ENCODE data around the gene RCAN3.

The RCAN3 gene

GRCh38 chr1:24560361-24560760, 57.7 kb downstream of the RCAN3 start:
- ATAC-seq (ENCODE audit: low read depth) (no peak), DNase-seq (ENCODE audit: low spot score) (no peak)
- Histone ChIP-seq H3K27me3 (ENCODE audit: insufficient read depth, poor library complexity, severe bottlenecking) (no peaks in the 10 kb centered on the region), H3K9me3 (ENCODE audit: severe bottlenecking) (no peaks in the 10 kb centered on the region), H3K27ac (ENCODE audit: poor library complexity, severe bottlenecking) (no peak overlapping the region), H3K4me3 (ENCODE audit: severe bottlenecking) (no peak overlapping the region), H3K36me3 (ENCODE audit: low read depth) (no peaks in the 10 kb centered on the region), H3K4me1 (ENCODE audit: insufficient read depth, poor library complexity, severe bottlenecking) (peaks cover 5% of the 10 kb centered on the region)
- no peak for TF ChIP-seq CTCF (IDR thresholded peaks at IDR 0.05; ENCODE audit: poor library complexity, severe bottlenecking)

GRCh38 chr1:24562625-24563024, 60.0 kb downstream of the RCAN3 start:
- DNase-seq (ENCODE audit: low spot score) (no peak), ATAC-seq (ENCODE audit: low read depth) (peak; percentile 51)
- Histone ChIP-seq H3K9me3 (ENCODE audit: severe bottlenecking) (no peaks in the 10 kb centered on the region), H3K27me3 (ENCODE audit: insufficient read depth, poor library complexity, severe bottlenecking) (no peaks in the 10 kb centered on the region), H3K4me3 (ENCODE audit: severe bottlenecking) (no peak overlapping the region), H3K4me1 (ENCODE audit: insufficient read depth, poor library complexity, severe bottlenecking) (peaks cover 9% of the 10 kb centered on the region), H3K27ac (ENCODE audit: poor library complexity, severe bottlenecking) (no peak overlapping the region), H3K36me3 (ENCODE audit: low read depth) (no peaks in the 10 kb centered on the region)
- no peak for TF ChIP-seq CTCF (IDR thresholded peaks at IDR 0.05; ENCODE audit: poor library complexity, severe bottlenecking)

DNA sequence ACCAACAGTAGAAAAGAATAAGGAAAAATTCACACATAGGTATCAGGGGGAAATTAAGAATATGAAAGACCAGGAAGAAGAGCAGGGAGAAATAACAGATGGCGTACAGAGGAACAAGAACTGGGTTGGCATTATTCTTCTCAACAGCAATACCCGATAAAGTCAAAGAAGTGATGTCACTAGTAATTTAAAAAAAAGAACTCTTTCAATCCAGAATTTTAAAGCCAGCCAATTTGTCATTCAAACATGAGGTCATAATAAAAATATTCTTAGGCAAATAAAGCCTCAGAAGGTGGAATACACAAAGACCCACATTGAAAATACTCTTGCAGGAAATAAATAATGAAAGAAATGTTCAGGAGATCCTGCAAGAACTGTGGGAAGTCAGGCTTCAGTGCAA, 62.1 kb downstream of the RCAN3 start:
- no peak overlapping the region for H3K4me3 ChIP-seq (ENCODE audit: severe bottlenecking)
- H3K9me3 ChIP-seq (ENCODE audit: severe bottlenecking), result no peaks in the 10 kb centered on the region
- no peak for TF ChIP-seq CTCF (IDR thresholded peaks at IDR 0.05; ENCODE audit: poor library complexity, severe bottlenecking)
- no peaks in the 10 kb centered on the region for H3K27me3 ChIP-seq (ENCODE audit: insufficient read depth, poor library complexity, severe bottlenecking)
- no peak for DNase-seq (ENCODE audit: low spot score)
- H3K4me1 ChIP-seq (ENCODE audit: insufficient read depth, poor library complexity, severe bottlenecking), result peaks cover 9% of the 10 kb centered on the region
- no peak overlapping the region for H3K27ac ChIP-seq (ENCODE audit: poor library complexity, severe bottlenecking)
- ATAC-seq (ENCODE audit: low read depth), result no peak
- no peaks in the 10 kb centered on the region for H3K36me3 ChIP-seq (ENCODE audit: low read depth)

- Histone ChIP-seq H3K9me3 (ENCODE audit: severe bottlenecking) (no peaks in the 10 kb centered on the region), H3K4me3 (ENCODE audit: severe bottlenecking) (no peak overlapping the region), H3K4me1 (ENCODE audit: insufficient read depth, poor library complexity, severe bottlenecking) (peaks cover 9% of the 10 kb centered on the region), H3K27me3 (ENCODE audit: insufficient read depth, poor library complexity, severe bottlenecking) (no peaks in the 10 kb centered on the region), H3K36me3 (ENCODE audit: low read depth) (no peaks in the 10 kb centered on the region), H3K27ac (ENCODE audit: poor library complexity, severe bottlenecking) (no peak overlapping the region)
- TF ChIP-seq CTCF (IDR thresholded peaks at IDR 0.05; ENCODE audit: poor library complexity, severe bottlenecking), result no peak
- no peak for ATAC-seq (ENCODE audit: low read depth)
- DNase-seq (ENCODE audit: low spot score), result no peak
Observed at GRCh38 chr1:24566236-24566867, 63.7 kb downstream of the RCAN3 start.

DNA sequence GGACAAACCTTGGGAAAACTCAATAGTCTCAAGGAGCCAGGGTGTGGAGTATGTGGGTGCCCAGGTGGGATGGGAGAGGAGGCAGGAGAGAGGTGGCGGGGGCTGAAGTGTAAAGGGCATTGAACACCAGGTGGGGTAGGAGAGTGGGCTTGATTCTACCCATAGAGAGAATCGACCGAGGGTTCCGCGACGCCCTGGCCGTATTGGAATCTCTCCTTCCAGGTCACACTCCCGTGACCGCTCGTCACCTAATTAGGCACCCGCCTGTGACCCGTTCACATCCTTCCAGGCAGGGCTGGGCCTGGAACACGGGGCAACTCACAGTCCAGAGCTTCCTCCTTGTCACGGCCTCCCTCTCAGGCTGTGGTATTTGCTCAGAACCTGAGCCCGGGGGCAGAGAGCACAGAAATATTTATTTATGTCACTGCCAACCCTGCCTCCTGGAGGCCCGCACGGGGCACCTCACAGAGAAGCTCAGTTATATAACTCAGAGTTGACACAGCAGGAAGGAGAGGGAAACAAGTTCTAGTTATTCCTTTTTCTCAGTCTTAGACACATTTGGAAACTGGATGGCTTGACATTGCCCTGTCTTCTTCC, 65.3 kb downstream of the RCAN3 start:
- peaks cover 6% of the 10 kb centered on the region for H3K4me1 ChIP-seq (ENCODE audit: insufficient read depth, poor library complexity, severe bottlenecking)
- DNase-seq (ENCODE audit: low spot score) (no peak), ATAC-seq (ENCODE audit: low read depth) (peak; percentile 61)
- no peak overlapping the region for H3K4me3 ChIP-seq (ENCODE audit: severe bottlenecking)
- no peak for TF ChIP-seq CTCF (IDR thresholded peaks at IDR 0.05; ENCODE audit: poor library complexity, severe bottlenecking)
- H3K9me3 ChIP-seq (ENCODE audit: severe bottlenecking), result no peaks in the 10 kb centered on the region
- no peaks in the 10 kb centered on the region for H3K36me3 ChIP-seq (ENCODE audit: low read depth)
- H3K27ac ChIP-seq (ENCODE audit: poor library complexity, severe bottlenecking), result no peak overlapping the region
- H3K27me3 ChIP-seq (ENCODE audit: insufficient read depth, poor library complexity, severe bottlenecking), result no peaks in the 10 kb centered on the region

All from RWPE2 (cell line).